ENCODE results near the gene PRR15L. TPM values are rescaled to one million over a fixed set of nuclear protein-coding genes. Genes with fewer than 3 reads are reported as not detected.

Gene PRR15L
- total and polyA plus RNA-seq, 2 donors (not counting 1 experiment from before 2014, with no cell fraction given), result not detected

- no peak overlapping the region for H3K4me2 ChIP-seq (replicated peaks; ENCODE audit: low read depth, low read length, poor library complexity, severe bottlenecking)
- DNase-seq (no peak), ATAC-seq (ENCODE audit: low read depth) (no peak)
- H3K4me1 Mint-ChIP-seq, result peaks cover 26% of the 10 kb centered on the region
- intact Hi-C loops (cut with micrococcal nuclease), result no loop called here
- WGBS (ENCODE audit: insufficient coverage), result 94% methylated on average over 7 of the region's 8 CpGs
- CTCF ChIA-PET, result interaction anchor here (7.3 kb wide), 1 partner anchor 24 kb away, joined by 155 read pairs; no protein-coding TSS in a partner anchor
- H3K4me1 ChIP-seq (ENCODE audit: control insufficient read depth in 2 of 2, insufficient read depth in 2 of 2, low read length in 2 of 2), result peaks cover 19 to 28% of the 10 kb centered on the region in 2 donors
- H3K4me3 ChIP-seq (ENCODE audit: control extremely low read depth in 1 of 5, extremely low read depth in 1 of 5, insufficient read depth in 1 of 5, low read depth in 2 of 5, low read length in 4 of 5), result no peak overlapping the region
- H3K9ac ChIP-seq (ENCODE audit: low read length), result no peak overlapping the region
- H3K27me3 Mint-ChIP-seq, result no peaks in the 10 kb centered on the region
- H3K27ac Mint-ChIP-seq, result no peak overlapping the region
- peak overlapping the region; percentile 44 for H3K4me3 Mint-ChIP-seq
- POLR2A ChIA-PET, result no interaction called here
- no peaks in the 10 kb centered on the region for H4K20me1 ChIP-seq (ENCODE audit: control insufficient read depth, insufficient read depth, low read length, poor library complexity, severe bottlenecking)
- TF ChIP-seq CTCF (IDR thresholded peaks at IDR 0.05) (no peak), EZH2 (IDR thresholded peaks at IDR 0.05; ENCODE audit: borderline replicate concordance, insufficient read depth, low read depth, low read length, poor library complexity, severe bottlenecking) (no peak)
- no peak overlapping the region for H2AFZ ChIP-seq (ENCODE audit: insufficient read depth, low read depth, low read length, poor library complexity, severe bottlenecking)
- no peaks in the 10 kb centered on the region for H3K9me3 Mint-ChIP-seq (ENCODE audit: insufficient read depth)
- H3K9me3 ChIP-seq (ENCODE audit: control extremely low read depth in 1 of 3, control insufficient read depth in 2 of 3, insufficient read depth in 1 of 3, low read length in 2 of 3), result no peaks in the 10 kb centered on the region
- H3K36me3 ChIP-seq (replicated peaks in 1 of 2; ENCODE audit: control extremely low read depth in 1 of 2, control insufficient read depth in 1 of 2, extremely low read depth in 1 of 2, insufficient read depth in 2 of 2, low read length in 1 of 2), result peaks cover 0 to 41% of the 10 kb centered on the region in 2 experiments
- H3K27me3 ChIP-seq (replicated peaks in 1 of 4; ENCODE audit: control extremely low read depth in 1 of 4, control insufficient read depth in 3 of 4, insufficient read depth in 4 of 4, low read length in 3 of 4), result no peaks in the 10 kb centered on the region
- H3K79me2 ChIP-seq (ENCODE audit: control insufficient read depth, insufficient read depth, low read length), result peaks cover 25% of the 10 kb centered on the region
- no peak overlapping the region for H3K27ac ChIP-seq (ENCODE audit: low read length in 2 of 2)
Measured at GRCh38 chr17:47973541-47973940, 15.9 kb upstream of the PRR15L start.

DNA sequence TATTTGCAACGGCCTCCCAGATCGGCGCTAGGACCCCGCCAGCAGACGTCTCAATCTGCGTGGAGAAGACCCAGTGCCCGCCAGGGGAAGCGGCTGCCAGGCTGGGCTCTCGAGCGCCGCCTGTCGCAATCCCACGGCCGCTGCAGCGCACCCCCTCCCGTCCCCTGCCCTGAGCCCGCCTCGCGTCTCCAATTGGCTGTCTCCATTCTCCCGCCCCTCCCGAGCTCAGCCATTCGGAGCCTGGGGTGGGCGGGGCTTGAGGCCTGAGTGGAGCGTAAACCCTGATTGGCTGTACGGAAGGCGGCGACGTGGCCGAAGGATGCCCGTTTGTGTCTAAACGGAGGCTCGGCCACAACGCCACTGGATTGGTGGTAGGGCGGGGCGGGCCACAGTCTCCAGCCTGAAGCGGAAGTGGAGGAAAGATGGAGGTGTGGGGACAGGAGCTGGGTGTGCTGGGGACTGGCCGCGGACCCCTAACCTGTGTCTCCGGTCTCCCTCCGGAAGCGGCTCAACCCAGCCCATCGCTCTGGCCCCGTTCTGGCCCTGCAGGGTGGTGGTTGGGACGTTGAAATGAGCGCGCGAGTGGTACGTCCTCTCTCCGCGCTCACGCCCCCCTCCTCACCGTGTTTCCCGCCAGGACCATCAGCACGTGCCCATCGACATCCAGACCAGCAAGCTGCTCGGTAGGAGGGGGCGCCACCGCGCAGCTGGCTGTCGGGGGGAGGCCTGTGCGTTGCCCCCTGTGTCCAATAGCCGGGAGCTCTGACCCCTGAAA, 13.2 kb upstream of the PRR15L start, which contains the start of gene CDK5RAP3:
CDK5RAP3 (plus strand) TSS at position 389 of the 775 bp plus-strand sequence; CDS start at position 423, 34 bp downstream.
- Histone ChIP-seq H3K36me3 (replicated peaks in 1 of 2; ENCODE audit: control extremely low read depth in 1 of 2, control insufficient read depth in 1 of 2, extremely low read depth in 1 of 2, insufficient read depth in 2 of 2, low read length in 1 of 2) (peaks cover 0 to 25% of the 10 kb centered on the region in 2 experiments), H4K20me1 (ENCODE audit: control insufficient read depth, insufficient read depth, low read length, poor library complexity, severe bottlenecking) (no peaks in the 10 kb centered on the region), H3K9me3 (ENCODE audit: control extremely low read depth in 1 of 3, control insufficient read depth in 2 of 3, insufficient read depth in 1 of 3, low read length in 2 of 3) (no peaks in the 10 kb centered on the region), H3K4me2 (replicated peaks; ENCODE audit: low read depth, low read length, poor library complexity, severe bottlenecking) (peak within 1 kb of the TSS; percentile 96), H3K27ac (ENCODE audit: low read length in 2 of 2) (peak within 1 kb of the TSS; percentile 82 to 83), H3K9ac (ENCODE audit: low read length) (peak within 1 kb of the TSS; percentile 87), H3K4me3 (ENCODE audit: control extremely low read depth in 1 of 5, extremely low read depth in 1 of 5, insufficient read depth in 1 of 5, low read depth in 2 of 5, low read length in 4 of 5) (peak within 1 kb of the TSS; percentile 79 to 99 (median 94)), H3K79me2 (ENCODE audit: control insufficient read depth, insufficient read depth, low read length) (peaks cover 25% of the 10 kb centered on the region), H2AFZ (ENCODE audit: insufficient read depth, low read depth, low read length, poor library complexity, severe bottlenecking) (peak within 1 kb of the TSS; percentile 96), H3K4me1 (ENCODE audit: control insufficient read depth in 2 of 2, insufficient read depth in 2 of 2, low read length in 2 of 2) (peaks cover 19 to 28% of the 10 kb centered on the region in 2 donors), H3K27me3 (replicated peaks in 1 of 4; ENCODE audit: control extremely low read depth in 1 of 4, control insufficient read depth in 3 of 4, insufficient read depth in 4 of 4, low read length in 3 of 4) (no peaks in the 10 kb centered on the region)
- peaks cover 26% of the 10 kb centered on the region for H3K4me1 Mint-ChIP-seq
- DNase-seq, result peak; percentile 99
- no peaks in the 10 kb centered on the region for H3K9me3 Mint-ChIP-seq (ENCODE audit: insufficient read depth)
- WGBS (ENCODE audit: insufficient coverage), result under 1% methylated on average over 54 of the region's 62 CpGs
- no peaks in the 10 kb centered on the region for H3K27me3 Mint-ChIP-seq
- intact Hi-C loops (cut with micrococcal nuclease), result loop anchor here (1.0 to 2.0 kb wide), 8 partner anchors 22 to 140 kb away; partner anchors contain the start of genes LRRC46, MRPL10, NFE2L1 and PNPO
- CTCF ChIA-PET, result interaction anchor here (0.6 to 7.3 kb wide), 18 partner anchors 8 to 149 kb away, joined by 3 to 155 read pairs (median 6); partner anchors contain the start of genes NFE2L1, PNPO, SCRN2 and SP2
- POLR2A ChIA-PET, result interaction anchor here (0.9 to 2.0 kb wide), 7 partner anchors 15 to 130 kb away, joined by 3 to 18 read pairs (median 4); partner anchors contain the start of genes NFE2L1, PNPO, SCRN2 and SP2
- H3K27ac Mint-ChIP-seq, result peak within 1 kb of the TSS; percentile 95
- TF ChIP-seq EZH2 (IDR thresholded peaks at IDR 0.05; ENCODE audit: borderline replicate concordance, insufficient read depth, low read depth, low read length, poor library complexity, severe bottlenecking) (no peak), CTCF (IDR thresholded peaks at IDR 0.05) (peak; percentile 95)
- peak; percentile 98 for ATAC-seq (ENCODE audit: low read depth)
- H3K4me3 Mint-ChIP-seq, result peak within 1 kb of the TSS; percentile 98

Data from B cell (primary cell).